ENCODE measurements around the gene C1GALT1. TPM values are rescaled to one million over a fixed set of nuclear protein-coding genes. Genes with fewer than 3 reads are reported as not detected.
A peak's percentile ranks its signal among the peaks of the same experiment; 100 is the strongest.

The C1GALT1 gene
- polyA plus RNA-seq, 1 donor (not counting 4 experiments of a cell fraction or from before 2014, with no cell fraction given), result 44.3 TPM

GRCh38 chr7:7228472-7228871, 46.1 kb downstream of the C1GALT1 start:
- no peak overlapping the region for H3K4me2 ChIP-seq (ENCODE audit: control insufficient read depth, extremely low read depth, insufficient read depth, low read depth, low read length)

GRCh38 chr7:7228967-7229366, 46.6 kb downstream of the C1GALT1 start:
- Histone ChIP-seq H3K9ac (ENCODE audit: control insufficient read depth, extremely low read depth, insufficient read depth, low read length) (no peak overlapping the region), H3K27me3 (ENCODE audit: control insufficient read depth, extremely low read depth, insufficient read depth, low read length) (no peaks in the 10 kb centered on the region), H3K4me2 (ENCODE audit: control insufficient read depth, extremely low read depth, insufficient read depth, low read depth, low read length) (no peak overlapping the region), H3K79me2 (ENCODE audit: control insufficient read depth, insufficient read depth, low read length) (peaks cover 34% of the 10 kb centered on the region), H3K27ac (ENCODE audit: control insufficient read depth, insufficient read depth, low read length) (peak overlapping the region; percentile 17), H4K20me1 (ENCODE audit: control insufficient read depth, extremely low read depth, insufficient read depth, low read length) (no peaks in the 10 kb centered on the region), H3K36me3 (ENCODE audit: control insufficient read depth in 2 of 2, extremely low read depth in 1 of 2, insufficient read depth in 2 of 2, low read length in 2 of 2) (no peaks in the 10 kb centered on the region), H3K4me1 (ENCODE audit: control insufficient read depth, extremely low read depth, insufficient read depth, low read length) (peaks cover 4% of the 10 kb centered on the region), H3K4me3 (ENCODE audit: control insufficient read depth in 2 of 3, extremely low read depth in 1 of 3, insufficient read depth in 2 of 3, low read depth in 1 of 3, low read length in 3 of 3) (no peak overlapping the region), H3K9me1 (ENCODE audit: control insufficient read depth, extremely low read depth, insufficient read depth, low read length) (no peaks in the 10 kb centered on the region), H3K9me3 (ENCODE audit: control insufficient read depth, low read depth, low read length) (no peaks in the 10 kb centered on the region), H2AFZ (ENCODE audit: control insufficient read depth, low read length) (no peak overlapping the region)
- dilution Hi-C loops (cut with MboI; ENCODE audit: extremely low pct_ligation_motif_present, low sequenced_read_pairs), result no loop called here
- no peak for DNase-seq (ENCODE audit: low read depth, low spot score)
- no peak for TF ChIP-seq EZH2 (IDR thresholded peaks at IDR 0.05; ENCODE audit: low read length)
- no peak for TF ChIP-seq CTCF (optimal IDR thresholded peaks at IDR 0.05 in 1 of 3, IDR thresholded peaks at IDR 0.05 in 1 of 3, conservative IDR thresholded peaks at IDR 0.05 in 1 of 3; ENCODE audit: extremely low read depth in 1 of 3, insufficient read depth in 2 of 3, low read length in 3 of 3)
- no peak for FAIRE-seq

More at GRCh38 chr7:7228472-7228871, 46.1 kb downstream of the C1GALT1 start:
- no peak for TF ChIP-seq EZH2 (IDR thresholded peaks at IDR 0.05; ENCODE audit: low read length)
- TF ChIP-seq CTCF (optimal IDR thresholded peaks at IDR 0.05 in 1 of 3, IDR thresholded peaks at IDR 0.05 in 1 of 3, conservative IDR thresholded peaks at IDR 0.05 in 1 of 3; ENCODE audit: extremely low read depth in 1 of 3, insufficient read depth in 2 of 3, low read length in 3 of 3), result no peak
- Histone ChIP-seq H3K4me3 (ENCODE audit: control insufficient read depth in 2 of 3, extremely low read depth in 1 of 3, insufficient read depth in 2 of 3, low read depth in 1 of 3, low read length in 3 of 3) (no peak overlapping the region), H3K4me1 (ENCODE audit: control insufficient read depth, extremely low read depth, insufficient read depth, low read length) (peaks cover 4% of the 10 kb centered on the region), H3K79me2 (ENCODE audit: control insufficient read depth, insufficient read depth, low read length) (peaks cover 37% of the 10 kb centered on the region), H3K27ac (ENCODE audit: control insufficient read depth, insufficient read depth, low read length) (peak overlapping the region; percentile 17), H3K27me3 (ENCODE audit: control insufficient read depth, extremely low read depth, insufficient read depth, low read length) (no peaks in the 10 kb centered on the region), H4K20me1 (ENCODE audit: control insufficient read depth, extremely low read depth, insufficient read depth, low read length) (no peaks in the 10 kb centered on the region), H2AFZ (ENCODE audit: control insufficient read depth, low read length) (no peak overlapping the region), H3K9ac (ENCODE audit: control insufficient read depth, extremely low read depth, insufficient read depth, low read length) (no peak overlapping the region), H3K9me1 (ENCODE audit: control insufficient read depth, extremely low read depth, insufficient read depth, low read length) (no peaks in the 10 kb centered on the region), H3K9me3 (ENCODE audit: control insufficient read depth, low read depth, low read length) (no peaks in the 10 kb centered on the region), H3K36me3 (ENCODE audit: control insufficient read depth in 2 of 2, extremely low read depth in 1 of 2, insufficient read depth in 2 of 2, low read length in 2 of 2) (no peaks in the 10 kb centered on the region)
- DNase-seq (ENCODE audit: low read depth, low spot score) (no peak), FAIRE-seq (no peak)
- dilution Hi-C loops (cut with MboI; ENCODE audit: extremely low pct_ligation_motif_present, low sequenced_read_pairs), result no loop called here

Measured in keratinocyte (primary cell).